COLO829 (cell line): Measurements from ENCODE around the gene BICDL2.

ENCODE experiments used
- DNase-seq: peaks from one replicate; pipeline ENCODE4 v3.0.0; 2012; ENCODE audit warnings: low spot score

BICDL2 gene

GRCh38 chr16:2983706-2984136, 53.0 kb downstream of the BICDL2 start:
- DNase-seq = peak; percentile 87

- DNase-seq = no peak
Measured at GRCh38 chr16:2982402-2982801, 54.3 kb downstream of the BICDL2 start.

- DNase-seq = no peak
Measured at GRCh38 chr16:2981899-2982250, 54.9 kb downstream of the BICDL2 start.

- DNase-seq = no peak
Measured at GRCh38 chr16:2981177-2981898, 55.4 kb downstream of the BICDL2 start.

- peak; percentile 99 for DNase-seq
Measured at GRCh38 chr16:2980227-2981176, 56.2 kb downstream of the BICDL2 start, which contains the start of gene PKMYT1. Gene PKMYT1 (minus strand): TSS chr16:2980446. CDS start chr16:2979657, 789 bp downstream.

GRCh38 chr16:2979669-2980226, 57.0 kb downstream of the BICDL2 start:
- DNase-seq = no peak
